ENCODE data around the gene ZNF862. TPM values are rescaled to one million over a fixed set of nuclear protein-coding genes. Genes with fewer than 3 reads are reported as not detected.

ZNF862 gene
- total and polyA plus RNA-seq, 2 of the 13 experiments (the other 11 are each of a cell fraction or from before 2014, with no cell fraction given), result 0.89 to 2.0 TPM

- no peak overlapping the region for H3K9ac ChIP-seq (ENCODE audit: insufficient read depth, low read depth, low read length)
- no peaks in the 10 kb centered on the region for H3K27me3 ChIP-seq (ENCODE audit: control insufficient read depth in 1 of 2, insufficient read depth in 2 of 2, low read length in 2 of 2)
- no peak overlapping the region for H3K4me3 ChIP-seq (replicated peaks in 1 of 3; ENCODE audit: insufficient read depth in 1 of 3, low read depth in 2 of 3, low read length in 3 of 3)
- H3K27ac ChIP-seq (ENCODE audit: extremely low read length, insufficient read depth, low read length), result no peak overlapping the region
- ATAC-seq, result no peak
- DNase-seq (ENCODE audit: low spot score), result no peak
- no peaks in the 10 kb centered on the region for H3K36me3 ChIP-seq (replicated peaks in 1 of 2; ENCODE audit: control insufficient read depth in 1 of 2, insufficient read depth in 2 of 2, low read length in 2 of 2)
- H3K9me3 ChIP-seq (ENCODE audit: low read length), result no peaks in the 10 kb centered on the region
- no peaks in the 10 kb centered on the region for H3K79me2 ChIP-seq (ENCODE audit: insufficient read depth, low read length)
- H4K20me1 ChIP-seq (ENCODE audit: insufficient read depth, low read length), result no peaks in the 10 kb centered on the region
- in situ Hi-C loops (cut with HindIII; ENCODE audit: extremely low pct_ligation_motif_present, low pct_unique_long_range_greater_than_20kb), result no loop called here
- CTCF ChIA-PET (ENCODE audit: low intra/inter-chr PET ratio, low total read pairs), result no interaction called here
- POLR2A ChIA-PET, result no interaction called here
- H2AFZ ChIP-seq (ENCODE audit: low read length), result no peak overlapping the region
- H3K4me2 ChIP-seq (ENCODE audit: low read depth, low read length), result no peak overlapping the region
- WGBS (ENCODE audit: low lambda C conversion rate), result 51% methylated on average over 5 of the region's 23 CpGs
- FAIRE-seq, result no peak
- no TSS peak for BruUV-seq (replicated peaks)
- intact Hi-C loops (cut with micrococcal nuclease; ENCODE audit: unreplicated experiment), result no loop called here
- H3K4me1 ChIP-seq (ENCODE audit: insufficient read depth, low read length), result peaks cover under 1% of the 10 kb centered on the region; the same call in 1 of the 2 replicates
- TF ChIP-seq TCF12 (IDR thresholded peaks at IDR 0.05), result no peak
- TF ChIP-seq TCF12 (CRISPR knock-in tag; IDR thresholded peaks at IDR 0.05), result no peak
- TF ChIP-seq HNF1B (CRISPR knock-in tag; IDR thresholded peaks at IDR 0.05), result no peak
- TF ChIP-seq ZNF24 (IDR thresholded peaks at IDR 0.05), result no peak
- TF ChIP-seq ZBTB38 (CRISPR knock-in tag; IDR thresholded peaks at IDR 0.05), result no peak
- no peak for TF ChIP-seq PAF1 (CRISPR knock-in tag; IDR thresholded peaks at IDR 0.05)
- no peak for TF ChIP-seq POGK (CRISPR knock-in tag; conservative IDR thresholded peaks at IDR 0.05)
- no peak for TF ChIP-seq ZHX1 (CRISPR knock-in tag; IDR thresholded peaks at IDR 0.05; ENCODE audit: low read depth)
- no peak for TF ChIP-seq ZSCAN21 (CRISPR knock-in tag; IDR thresholded peaks at IDR 0.05; ENCODE audit: borderline replicate concordance)
- no peak for TF ChIP-seq RXRA (CRISPR knock-in tag; IDR thresholded peaks at IDR 0.05)
- no peak for TF ChIP-seq KDM1A (CRISPR knock-in tag; IDR thresholded peaks at IDR 0.05)
- TF ChIP-seq ZNF30 (CRISPR knock-in tag; IDR thresholded peaks at IDR 0.05), result no peak
Observed at GRCh38 chr7:149827089-149827981, 10.8 kb upstream of the ZNF862 start.
